Adrenal gland (tissue), 5 donors: ENCODE results near the gene SEC22C.

ENCODE experiments used
- CTCF ChIP-seq, 6 experiments: fragments of 450-650 bp in 4 of 6; fragments of 200-600 bp in 2 of 6; sonication (generic) in 1 of 6; IDR thresholded peaks; 1 replicate in 5 of 6; 2 replicates in 1 of 6; pipeline versions ENCODE4 v1.5.1 to v1.8.0; 2016 to 2021; ENCODE audit warnings: antibody characterized with exemption in 6 of 6, mild to moderate bottlenecking in 2 of 6, moderate library complexity in 1 of 6
- POLR2A ChIP-seq, 2 donors: fragments of 450-650 bp; IDR thresholded peaks; one replicate each; pipeline ENCODE4 v1.6.1; 2017; ENCODE audit warnings: antibody characterized with exemption in 2 of 2, mild to moderate bottlenecking in 2 of 2, moderate library complexity in 1 of 2
- donor health status: DM: no; HTN: no; CAD: no.

- TF ChIP-seq CTCF (IDR thresholded peaks at IDR 0.05) (no peak), POLR2A (IDR thresholded peaks at IDR 0.05) (no peak)
Observed at GRCh38 chr3:42510325-42510724, 71.4 kb downstream of the SEC22C start.
